ENCODE results near the gene CA14. TPM values are rescaled to one million over a fixed set of nuclear protein-coding genes. Genes with fewer than 3 reads are reported as not detected.
"Not testable (repeated sequence)": the region's sequence is repeated elsewhere in the genome, so short reads cannot be mapped to it uniquely, and the experiment has no call there.

Gene CA14
- total RNA-seq, 1 donor from 2014 or later, result not detected

DNA sequence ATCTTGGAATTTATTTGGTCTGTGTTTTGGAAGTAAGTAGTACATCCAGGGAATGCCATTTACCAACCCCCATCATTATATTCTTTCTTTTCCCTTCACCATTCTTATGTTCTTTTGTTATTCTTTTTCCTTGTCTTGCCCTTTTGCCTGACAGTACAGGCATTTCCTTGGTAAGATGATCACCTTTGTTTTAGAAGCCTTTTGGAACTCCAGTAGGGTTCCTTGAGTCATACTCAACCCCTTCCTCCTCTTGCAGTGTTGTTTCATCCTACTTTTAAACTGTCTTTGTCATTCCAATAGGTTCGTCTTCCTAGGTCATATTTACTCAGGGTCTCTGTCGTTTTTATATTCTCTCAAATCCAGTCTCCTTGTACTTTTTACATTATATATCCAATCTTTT, 45.3 kb downstream of the CA14 start:
- no peak for DNase-seq
- TF ChIP-seq, protein P1, sequence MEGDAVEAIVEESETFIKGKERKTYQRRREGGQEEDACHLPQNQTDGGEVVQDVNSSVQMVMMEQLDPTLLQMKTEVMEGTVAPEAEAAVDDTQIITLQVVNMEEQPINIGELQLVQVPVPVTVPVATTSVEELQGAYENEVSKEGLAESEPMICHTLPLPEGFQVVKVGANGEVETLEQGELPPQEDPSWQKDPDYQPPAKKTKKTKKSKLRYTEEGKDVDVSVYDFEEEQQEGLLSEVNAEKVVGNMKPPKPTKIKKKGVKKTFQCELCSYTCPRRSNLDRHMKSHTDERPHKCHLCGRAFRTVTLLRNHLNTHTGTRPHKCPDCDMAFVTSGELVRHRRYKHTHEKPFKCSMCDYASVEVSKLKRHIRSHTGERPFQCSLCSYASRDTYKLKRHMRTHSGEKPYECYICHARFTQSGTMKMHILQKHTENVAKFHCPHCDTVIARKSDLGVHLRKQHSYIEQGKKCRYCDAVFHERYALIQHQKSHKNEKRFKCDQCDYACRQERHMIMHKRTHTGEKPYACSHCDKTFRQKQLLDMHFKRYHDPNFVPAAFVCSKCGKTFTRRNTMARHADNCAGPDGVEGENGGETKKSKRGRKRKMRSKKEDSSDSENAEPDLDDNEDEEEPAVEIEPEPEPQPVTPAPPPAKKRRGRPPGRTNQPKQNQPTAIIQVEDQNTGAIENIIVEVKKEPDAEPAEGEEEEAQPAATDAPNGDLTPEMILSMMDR (IDR thresholded peaks at IDR 0.05), result no peak
- intact Hi-C loops (cut with micrococcal nuclease), result no loop called here
- no peak overlapping the region for H3K27ac Mint-ChIP-seq
- no peak overlapping the region for H3K4me3 Mint-ChIP-seq
- ChIA-PET POLR2A (no interaction called here), CTCF (no interaction called here)
- no peak for ATAC-seq (ENCODE audit: low read depth)
- H3K36me3 Mint-ChIP-seq (ENCODE audit: low read depth), result peaks cover 59% of the 10 kb centered on the region
- peaks cover 2% of the 10 kb centered on the region for H3K4me1 Mint-ChIP-seq
- no peaks in the 10 kb centered on the region for H3K27me3 Mint-ChIP-seq
- H3K9me3 Mint-ChIP-seq, result no peaks in the 10 kb centered on the region

GRCh38 chr1:150308585-150308984, 51.0 kb downstream of the CA14 start:
- H3K27me3 Mint-ChIP-seq; H3K9me3 Mint-ChIP-seq; H3K4me3 Mint-ChIP-seq; ATAC-seq (ENCODE audit: low read depth); H3K27ac Mint-ChIP-seq; POLR2A ChIA-PET; H3K4me1 Mint-ChIP-seq; DNase-seq; intact Hi-C loops (cut with micrococcal nuclease); CTCF ChIA-PET: not testable (repeated sequence)
- H3K36me3 Mint-ChIP-seq (ENCODE audit: low read depth), result peaks cover 37% of the 10 kb centered on the region

- H3K27me3 Mint-ChIP-seq, result no peaks in the 10 kb centered on the region
Observed at GRCh38 chr1:150309758-150310508, 52.4 kb downstream of the CA14 start.

DNA sequence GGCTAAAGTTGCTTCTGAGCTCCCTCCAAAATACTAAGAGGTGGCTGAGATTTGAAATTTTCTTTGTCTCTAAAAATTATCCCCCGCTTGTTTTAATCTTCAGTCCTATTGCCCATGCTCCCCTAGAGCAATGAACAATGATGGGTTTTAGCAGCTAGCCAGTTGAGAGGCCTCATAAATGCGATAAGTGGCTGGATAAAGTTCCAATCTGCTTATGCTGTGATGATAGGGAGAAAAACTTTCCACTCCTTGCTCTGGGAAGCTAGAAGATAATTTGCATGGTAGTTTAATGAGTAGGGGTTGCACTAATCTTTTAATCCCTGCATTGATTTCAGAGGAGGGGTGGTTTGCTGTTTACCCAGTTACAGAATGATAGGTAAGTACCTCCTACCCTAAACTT, 54.2 kb downstream of the CA14 start:
- intact Hi-C loops (cut with micrococcal nuclease), result no loop called here
- TF ChIP-seq, protein P1 (IDR thresholded peaks at IDR 0.05), result no peak
- DNase-seq (no peak), ATAC-seq (ENCODE audit: low read depth) (no peak)
- Mint-ChIP-seq H3K4me3 (no peak overlapping the region), H3K27ac (no peak overlapping the region), H3K9me3 (no peaks in the 10 kb centered on the region), H3K36me3 (ENCODE audit: low read depth) (peaks cover 21% of the 10 kb centered on the region), H3K4me1 (no peaks in the 10 kb centered on the region), H3K27me3 (no peaks in the 10 kb centered on the region)
- ChIA-PET POLR2A (no interaction called here), CTCF (no interaction called here)

More at GRCh38 chr1:150309758-150310508, 52.4 kb downstream of the CA14 start:
- ChIA-PET CTCF (no interaction called here), POLR2A (interaction anchor here (0.6 kb wide), 1 partner anchor 54 kb away, joined by 4 read pairs; the partner anchor contains the start of gene RPRD2)
- DNase-seq (no peak), ATAC-seq (ENCODE audit: low read depth) (no peak)
- TF ChIP-seq, protein P1 (IDR thresholded peaks at IDR 0.05), result no peak
- H3K4me1 Mint-ChIP-seq, result no peaks in the 10 kb centered on the region
- peaks cover 32% of the 10 kb centered on the region for H3K36me3 Mint-ChIP-seq (ENCODE audit: low read depth)
- H3K27ac Mint-ChIP-seq, result no peak overlapping the region
- no peaks in the 10 kb centered on the region for H3K9me3 Mint-ChIP-seq
- H3K4me3 Mint-ChIP-seq, result no peak overlapping the region
- intact Hi-C loops (cut with micrococcal nuclease), result no loop called here

Other genes starting within 250 kb of the CA14 start
- 4.3 and 4.8 TPM in 2 replicates for gene OTUD7B, start 247.0 kb upstream of the CA14 start, total RNA-seq
- gene VPS45, start 190.0 kb upstream of the CA14 start, total RNA-seq, result 39.0 and 46.0 TPM in 2 replicates
- gene PLEKHO1, start 107.9 kb upstream of the CA14 start, total RNA-seq, result 195 and 208 TPM in 2 replicates
- 70.5 and 84.3 TPM in 2 replicates for gene ANP32E, start 21.7 kb upstream of the CA14 start, total RNA-seq
- gene APH1A, start 11.2 kb downstream of the CA14 start, total RNA-seq, result 145 TPM in 2 replicates
- gene C1orf54, start 15.0 kb downstream of the CA14 start, total RNA-seq, result 0.38 and 0.39 TPM in 2 replicates
- 0.20 and 1.0 TPM in 2 replicates for gene CIART, start 24.8 kb downstream of the CA14 start, total RNA-seq
- gene MRPS21, start 36.1 kb downstream of the CA14 start, total RNA-seq, result 66.8 and 69.2 TPM in 2 replicates
- gene PRPF3, start 63.8 kb downstream of the CA14 start, total RNA-seq, result 112 and 136 TPM in 2 replicates
- 27.1 and 28.6 TPM in 2 replicates for gene RPRD2, start 106.4 kb downstream of the CA14 start, total RNA-seq
- 42.6 and 50.7 TPM in 2 replicates for gene TARS2, start 229.6 kb downstream of the CA14 start, total RNA-seq

Data from activated B cell treated with CpG ODN at 0.5 μM for 24 hours (primary cell).